Activated CD8-positive, alpha-beta memory T cell treated with anti-CD3 and anti-CD28 coated beads for 4 hours (primary cell): ENCODE results near the gene RIN1.

Experiments used
- DNase-seq, 2 donors: peaks; one replicate each; pipeline ENCODE4 v3.0.0-alpha.2; 2020; ENCODE audit warnings: low read depth in 2 of 2

RIN1 gene

GRCh38 chr11:66282468-66283455 lies 53.5 kb downstream of the RIN1 start:
- DNase-seq: peak; percentile 94
